Frontal cortex (tissue), 4 donors: ENCODE results near the gene TJAP1. TPM values are rescaled to one million over a fixed set of nuclear protein-coding genes. Genes with fewer than 3 reads are reported as not detected.
A peak's percentile ranks its signal among the peaks of the same experiment; 100 is the strongest.

ENCODE experiments used
- DNase-seq, 2 donors: peaks; one replicate each; pipeline ENCODE4 v3.0.0; 2012; ENCODE audit warnings: low spot score in 2 of 2
- FAIRE-seq: peaks from 2 replicates; lab custom pipeline; 2012; peaks lifted over from hg19 to GRCh38; lab: Jason Lieb, UNC
- total RNA-seq: library from RNA; depleted of rRNA; stranded (reverse); fragments of >200 nt; gene quantifications from one replicate; pipeline ENCODE4 v1.2.3, GENCODE V29; 2014
- donor health status: control.
- donor health status: control.
- donor health status: control.

The TJAP1 gene, protein sequence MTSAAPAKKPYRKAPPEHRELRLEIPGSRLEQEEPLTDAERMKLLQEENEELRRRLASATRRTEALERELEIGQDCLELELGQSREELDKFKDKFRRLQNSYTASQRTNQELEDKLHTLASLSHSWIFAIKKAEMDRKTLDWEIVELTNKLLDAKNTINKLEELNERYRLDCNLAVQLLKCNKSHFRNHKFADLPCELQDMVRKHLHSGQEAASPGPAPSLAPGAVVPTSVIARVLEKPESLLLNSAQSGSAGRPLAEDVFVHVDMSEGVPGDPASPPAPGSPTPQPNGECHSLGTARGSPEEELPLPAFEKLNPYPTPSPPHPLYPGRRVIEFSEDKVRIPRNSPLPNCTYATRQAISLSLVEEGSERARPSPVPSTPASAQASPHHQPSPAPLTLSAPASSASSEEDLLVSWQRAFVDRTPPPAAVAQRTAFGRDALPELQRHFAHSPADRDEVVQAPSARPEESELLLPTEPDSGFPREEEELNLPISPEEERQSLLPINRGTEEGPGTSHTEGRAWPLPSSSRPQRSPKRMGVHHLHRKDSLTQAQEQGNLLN
- 2.9 TPM for total RNA-seq

DNA sequence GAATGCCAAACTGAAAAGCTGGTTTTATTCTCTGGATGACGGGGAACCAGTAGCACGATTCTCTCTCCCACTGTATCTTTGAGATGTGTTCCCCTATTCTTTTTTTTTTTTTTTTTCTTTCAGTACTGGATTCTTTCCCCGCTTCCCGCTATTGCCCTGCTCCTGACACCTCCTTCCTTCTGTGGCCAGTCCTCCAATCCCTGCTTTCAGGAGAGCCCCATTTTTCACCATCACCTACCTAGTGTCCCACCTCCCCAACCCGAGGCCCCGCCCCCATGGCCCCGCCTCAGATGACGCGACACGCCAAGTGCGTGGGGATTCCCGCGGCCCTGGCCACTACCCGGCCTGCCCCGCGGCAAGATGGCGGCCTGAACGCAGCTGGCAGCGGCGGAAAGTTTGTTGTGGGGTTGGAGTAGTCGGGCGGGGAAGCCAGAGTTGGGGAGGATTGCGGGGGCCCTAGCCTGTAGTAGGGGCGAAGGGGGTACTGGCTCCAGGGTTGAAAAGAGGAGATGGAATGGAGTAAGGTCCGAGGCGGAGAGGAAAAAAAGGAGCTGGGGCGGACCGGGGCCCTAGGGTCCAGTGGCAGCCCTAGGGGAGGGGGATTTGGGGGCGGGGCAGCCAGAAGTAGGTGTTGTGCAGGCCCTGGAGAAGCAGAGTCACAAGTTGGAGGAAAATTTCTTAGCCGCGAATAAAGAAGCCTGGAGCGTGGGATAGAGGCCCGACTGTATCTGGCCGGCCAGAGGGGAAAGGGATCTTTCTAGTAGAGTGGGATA, at the start of gene TJAP1:
Gene TJAP1, plus strand, starts transcription at position 336 of the 773 bp plus-strand sequence. CDS start 21,432 bp downstream, outside the sequence.
- DNase-seq (peak; percentile 79 to 92), FAIRE-seq (no peak)

DNA sequence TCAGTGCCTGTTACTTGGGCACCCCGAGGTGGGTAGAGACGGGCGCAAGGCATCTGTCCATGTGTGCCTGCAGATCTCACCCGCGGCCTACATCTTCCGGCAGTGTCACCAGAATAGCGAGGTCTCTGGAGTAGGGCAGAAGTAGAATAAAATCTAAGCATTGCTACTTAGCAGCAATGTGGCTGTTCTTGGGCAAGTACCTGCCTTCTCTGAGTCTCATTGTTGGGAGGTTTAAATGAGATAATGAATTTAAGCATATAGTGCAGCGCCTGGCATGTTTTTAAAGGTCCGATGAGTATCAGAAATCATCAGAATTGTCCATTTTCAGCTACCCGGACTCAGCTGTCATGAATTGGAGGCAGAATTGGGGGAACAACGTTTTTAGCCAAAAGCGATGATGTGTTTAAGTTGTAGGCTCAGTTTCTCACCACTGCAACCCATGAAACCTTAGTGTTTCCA, 49.2 kb upstream of the TJAP1 start:
- DNase-seq = peak in 1 of 2 donors; percentile 43
- no peak for FAIRE-seq

DNA sequence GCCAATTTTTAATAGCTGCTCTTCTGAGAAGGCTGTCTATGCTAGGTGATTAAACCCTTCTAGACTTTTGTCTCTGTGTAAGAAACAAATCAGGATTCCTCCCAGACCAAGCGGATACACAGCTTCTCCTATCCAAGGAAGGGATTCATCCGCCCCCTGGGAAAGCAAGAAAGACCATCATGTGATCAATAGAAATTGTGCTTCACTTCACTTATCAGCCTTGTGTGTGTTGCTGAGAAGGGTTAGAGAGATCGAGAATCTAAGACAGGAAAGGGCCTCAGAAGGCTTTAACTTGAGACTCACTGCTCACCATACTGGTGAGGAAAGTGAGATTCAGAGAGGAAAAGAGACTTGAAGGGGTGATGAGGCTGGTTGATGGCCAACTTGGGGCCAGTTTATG, 48.5 kb upstream of the TJAP1 start:
- FAIRE-seq (no peak), DNase-seq (no peak)

DNA sequence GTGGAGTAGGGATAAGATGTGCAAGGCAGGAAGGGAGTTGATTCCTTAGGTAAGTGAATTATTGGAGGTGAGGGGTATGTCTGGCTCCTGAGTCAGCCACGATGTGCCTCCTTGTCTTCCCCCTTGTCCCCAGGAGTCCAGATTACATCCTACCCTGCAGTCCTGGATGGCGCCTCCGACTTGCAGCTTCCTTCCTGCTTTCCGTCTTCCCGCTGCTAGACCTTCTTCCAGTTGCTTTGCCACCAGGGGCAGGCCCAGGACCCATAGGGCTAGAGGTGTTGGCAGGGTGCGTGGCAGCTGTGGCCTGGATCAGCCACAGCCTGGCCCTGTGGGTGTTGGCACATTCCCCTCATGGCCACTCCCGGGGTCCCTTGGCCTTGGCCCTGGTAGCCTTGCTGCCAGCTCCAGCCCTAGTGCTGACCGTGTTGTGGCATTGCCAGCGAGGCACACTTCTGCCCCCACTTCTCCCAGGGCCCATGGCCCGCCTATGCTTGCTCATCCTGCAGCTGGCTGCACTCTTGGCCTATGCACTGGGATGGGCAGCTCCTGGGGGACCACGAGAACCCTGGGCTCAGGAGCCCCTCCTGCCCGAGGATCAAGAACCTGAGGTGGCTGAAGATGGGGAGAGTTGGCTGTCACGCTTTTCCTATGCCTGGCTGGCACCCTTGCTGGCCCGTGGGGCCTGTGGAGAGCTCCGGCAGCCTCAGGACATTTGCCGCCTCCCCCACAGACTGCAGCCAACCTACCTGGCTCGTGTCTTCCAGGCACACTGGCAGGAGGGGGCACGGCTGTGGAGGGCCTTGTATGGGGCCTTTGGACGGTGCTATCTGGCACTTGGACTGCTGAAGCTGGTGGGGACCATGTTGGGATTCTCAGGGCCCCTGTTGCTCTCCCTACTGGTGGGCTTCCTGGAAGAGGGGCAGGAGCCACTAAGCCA, 45.1 kb upstream of the TJAP1 start:
- DNase-seq (no peak), FAIRE-seq (no peak)

DNA sequence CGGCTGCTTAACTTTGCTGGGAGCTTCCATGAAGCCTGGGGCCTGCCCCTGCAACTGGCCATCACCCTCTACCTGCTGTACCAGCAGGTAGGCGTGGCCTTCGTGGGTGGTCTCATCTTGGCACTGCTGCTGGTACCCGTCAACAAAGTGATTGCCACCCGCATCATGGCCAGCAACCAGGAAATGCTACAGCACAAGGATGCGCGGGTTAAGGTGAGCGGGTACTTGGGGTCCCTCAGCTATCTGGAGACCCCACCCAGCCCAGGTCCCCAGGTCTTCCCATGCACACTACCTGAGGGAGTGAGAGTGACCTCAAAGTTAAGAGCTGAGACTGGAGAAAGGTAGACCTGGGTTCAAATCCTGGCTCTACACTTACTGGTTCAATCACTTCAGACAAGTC, 44.2 kb upstream of the TJAP1 start:
- DNase-seq (no peak), FAIRE-seq (no peak)

DNA sequence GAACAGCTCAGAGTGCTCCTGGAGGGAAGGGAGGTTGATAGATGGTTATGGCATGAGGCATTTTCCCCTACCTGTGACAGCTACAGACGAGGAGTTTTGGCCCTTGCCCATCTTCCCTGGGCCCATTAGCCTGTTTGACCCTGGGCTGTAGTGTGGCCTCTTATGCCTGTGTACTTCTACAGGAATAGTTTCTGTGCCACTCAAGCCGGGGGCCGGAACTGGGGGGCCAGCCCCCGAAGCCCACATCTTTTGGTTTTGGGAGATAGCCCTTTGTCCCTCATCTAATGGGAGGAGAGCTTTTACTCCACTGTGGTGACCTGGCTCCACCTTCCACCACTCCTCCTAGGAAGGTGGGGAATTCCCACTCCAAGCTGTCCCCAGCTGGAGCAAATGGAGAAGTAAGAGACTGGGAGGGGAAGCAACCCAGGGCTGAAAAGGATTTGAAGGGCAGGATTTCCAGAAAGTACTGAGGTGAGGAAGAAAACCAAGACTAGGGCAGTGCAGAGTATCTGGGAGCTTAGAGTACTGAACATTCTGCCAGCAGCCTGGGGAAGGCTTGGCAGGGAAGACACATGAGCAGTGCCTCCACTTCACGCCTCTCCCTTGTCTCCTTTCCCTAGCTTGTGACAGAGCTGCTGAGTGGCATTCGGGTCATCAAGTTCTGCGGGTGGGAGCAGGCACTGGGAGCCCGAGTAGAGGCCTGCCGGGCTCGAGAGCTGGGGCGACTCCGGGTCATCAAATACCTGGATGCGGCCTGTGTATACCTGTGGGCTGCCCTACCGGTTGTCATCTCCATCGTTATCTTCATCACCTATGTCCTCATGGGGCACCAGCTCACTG, 43.1 kb upstream of the TJAP1 start:
- DNase-seq = no peak
- no peak for FAIRE-seq

DNA sequence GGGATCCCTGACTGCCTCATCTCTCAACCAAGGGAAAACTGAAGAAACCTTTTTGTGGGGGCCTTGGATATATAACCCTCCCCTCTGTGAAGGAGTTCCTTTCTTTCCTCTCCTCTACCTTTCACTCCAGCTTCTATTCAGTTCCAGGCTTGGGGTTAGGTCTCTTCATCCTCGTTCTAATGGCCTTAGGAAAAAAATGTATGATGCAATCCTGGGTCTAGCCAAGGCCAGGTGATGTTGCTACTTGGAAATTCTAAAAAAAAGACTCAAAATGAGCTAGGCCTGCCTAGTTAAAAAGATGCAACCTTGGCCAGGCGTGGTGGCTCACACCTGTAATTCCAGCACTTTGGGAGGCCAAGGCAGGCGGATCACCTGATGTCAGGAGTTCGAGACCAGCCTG, 42.4 kb upstream of the TJAP1 start:
- FAIRE-seq (no peak), DNase-seq (no peak)

DNA sequence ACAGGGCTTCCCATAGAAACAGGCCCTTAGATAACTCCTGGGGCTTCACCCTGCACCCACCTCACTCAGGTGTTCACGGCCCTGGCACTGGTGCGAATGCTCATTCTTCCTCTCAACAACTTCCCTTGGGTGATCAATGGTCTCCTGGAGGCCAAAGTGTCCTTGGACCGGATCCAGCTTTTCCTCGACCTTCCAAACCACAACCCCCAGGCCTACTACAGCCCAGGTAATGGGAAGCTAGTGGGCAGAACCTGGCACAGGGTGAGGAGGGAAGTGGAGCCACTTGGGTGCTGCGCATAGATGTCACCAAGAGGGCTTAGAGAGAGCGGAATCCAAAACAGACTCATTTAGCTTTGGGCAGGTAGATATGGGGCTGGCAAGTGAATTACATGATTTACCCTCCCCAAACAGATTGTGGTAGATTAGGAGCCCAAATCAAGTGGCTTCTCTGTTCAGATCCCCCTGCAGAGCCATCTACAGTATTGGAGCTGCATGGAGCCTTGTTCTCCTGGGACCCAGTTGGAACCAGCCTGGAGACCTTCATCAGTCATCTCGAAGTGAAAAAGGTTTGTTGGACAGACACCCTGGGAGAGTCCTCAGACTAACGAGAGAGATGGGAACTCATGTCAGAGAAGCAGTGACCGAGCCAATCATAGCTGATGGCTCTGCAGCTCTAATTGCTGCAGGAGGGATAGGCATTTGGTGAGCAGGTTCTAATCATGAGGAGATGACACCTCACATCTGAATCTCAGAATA, 41.5 kb upstream of the TJAP1 start:
- no peak for DNase-seq
- no peak for FAIRE-seq

DNA sequence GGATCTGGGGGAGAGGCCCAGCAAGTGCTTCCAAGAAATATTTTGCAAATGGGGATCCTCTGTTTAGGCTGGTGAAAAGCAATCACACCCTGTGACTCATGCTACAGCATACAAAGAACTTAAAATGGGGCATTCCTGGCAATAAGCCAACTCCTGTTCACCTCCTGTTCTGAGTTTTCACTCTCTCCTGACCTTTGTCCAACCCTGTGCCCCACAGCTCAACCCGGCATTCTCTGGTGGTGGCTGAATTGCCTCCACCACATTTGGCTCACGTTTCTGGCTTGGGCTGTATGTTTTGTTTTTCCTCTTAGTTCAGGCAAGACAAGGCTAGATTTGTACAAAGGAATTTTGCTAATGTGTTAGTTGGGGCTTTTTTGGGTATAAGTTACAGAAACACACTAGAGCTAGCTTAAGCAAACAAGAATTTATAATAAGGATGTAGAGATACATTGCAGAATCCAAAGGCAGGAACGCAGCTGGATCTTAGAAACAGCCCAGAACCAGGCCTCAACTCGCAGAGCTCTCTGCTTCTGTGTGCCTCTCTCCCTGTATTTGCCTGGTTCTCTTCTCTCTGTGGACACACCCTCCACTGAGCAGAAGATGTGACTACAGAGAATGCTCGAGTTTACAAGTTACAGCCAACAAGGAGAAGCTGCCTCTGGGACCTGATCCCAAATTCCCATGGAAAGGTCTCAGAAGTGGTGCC, 40.6 kb upstream of the TJAP1 start:
- FAIRE-seq = no peak
- no peak for DNase-seq

DNA sequence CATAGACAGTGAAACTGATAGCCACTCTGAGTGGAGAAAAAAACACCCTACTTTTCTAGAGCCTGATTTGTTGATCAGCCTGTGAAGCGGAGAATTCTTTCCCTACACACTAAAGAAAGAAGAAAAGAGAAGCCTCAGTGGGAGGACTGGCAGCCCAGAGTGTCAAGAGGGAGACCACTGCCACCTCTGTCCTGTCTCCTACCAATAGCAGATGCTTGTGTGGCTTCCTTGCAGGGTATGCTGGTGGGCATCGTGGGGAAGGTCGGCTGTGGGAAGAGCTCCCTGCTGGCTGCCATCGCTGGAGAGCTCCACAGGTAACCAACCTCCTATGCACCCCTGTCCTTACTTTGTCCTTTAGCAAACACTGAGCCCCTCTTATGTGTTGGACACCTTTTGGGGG, 39.7 kb upstream of the TJAP1 start:
- FAIRE-seq = no peak

DNA sequence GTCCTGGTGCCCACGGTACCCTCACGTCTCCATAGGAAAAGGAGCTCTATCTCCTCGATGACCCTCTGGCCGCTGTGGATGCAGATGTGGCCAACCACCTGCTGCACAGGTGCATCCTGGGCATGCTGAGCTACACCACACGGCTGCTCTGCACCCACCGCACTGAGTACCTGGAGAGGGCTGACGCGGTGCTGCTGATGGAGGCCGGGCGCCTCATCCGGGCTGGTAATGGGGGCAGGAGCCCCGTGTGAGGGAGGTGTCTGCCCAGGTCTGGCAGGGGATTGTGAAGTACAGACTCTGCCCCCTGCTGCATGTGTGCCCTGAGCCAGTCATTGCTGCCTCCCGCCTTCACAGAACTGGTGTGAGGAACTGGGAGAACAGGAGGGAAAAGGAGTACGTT, 34.4 kb upstream of the TJAP1 start:
- no peak for FAIRE-seq
- DNase-seq = no peak

More for the DNA sequence above, 39.7 kb upstream of the TJAP1 start:
- DNase-seq = no peak

DNA sequence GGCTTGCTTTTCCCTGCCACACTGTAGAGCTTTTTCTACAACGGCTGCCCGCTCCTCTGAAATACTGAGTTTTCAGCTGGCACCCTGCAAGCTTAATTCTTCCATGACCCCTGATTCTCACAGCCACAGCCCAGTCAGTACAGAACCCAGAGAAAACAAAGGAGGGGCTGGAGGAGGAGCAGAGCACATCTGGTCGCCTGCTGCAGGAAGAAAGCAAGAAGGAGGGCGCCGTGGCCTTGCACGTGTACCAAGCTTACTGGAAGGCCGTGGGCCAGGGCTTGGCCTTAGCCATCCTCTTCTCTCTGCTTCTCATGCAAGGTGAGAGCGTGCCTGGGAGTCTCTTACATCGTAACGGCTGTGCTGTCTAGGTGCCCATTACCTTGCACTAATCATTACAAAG, 33.3 kb upstream of the TJAP1 start:
- no peak for FAIRE-seq
- no peak for DNase-seq

DNA sequence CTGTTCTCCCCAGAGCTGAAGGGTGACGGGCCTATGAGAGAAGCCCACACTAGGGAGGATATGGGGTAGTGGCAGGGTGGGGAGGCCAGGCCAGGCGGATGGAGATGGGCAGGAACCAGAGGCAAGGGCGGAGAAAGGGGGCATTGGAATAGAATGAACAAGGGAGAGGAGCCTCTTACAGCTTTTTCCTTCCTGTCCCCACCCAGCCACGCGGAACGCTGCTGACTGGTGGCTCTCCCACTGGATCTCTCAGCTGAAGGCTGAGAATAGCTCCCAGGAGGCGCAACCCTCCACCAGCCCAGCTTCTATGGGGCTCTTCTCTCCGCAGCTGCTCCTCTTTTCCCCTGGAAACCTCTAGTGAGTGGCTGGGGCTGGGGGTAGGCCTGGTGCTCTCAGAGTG, 32.8 kb upstream of the TJAP1 start:
- FAIRE-seq = no peak
- DNase-seq = no peak

DNA sequence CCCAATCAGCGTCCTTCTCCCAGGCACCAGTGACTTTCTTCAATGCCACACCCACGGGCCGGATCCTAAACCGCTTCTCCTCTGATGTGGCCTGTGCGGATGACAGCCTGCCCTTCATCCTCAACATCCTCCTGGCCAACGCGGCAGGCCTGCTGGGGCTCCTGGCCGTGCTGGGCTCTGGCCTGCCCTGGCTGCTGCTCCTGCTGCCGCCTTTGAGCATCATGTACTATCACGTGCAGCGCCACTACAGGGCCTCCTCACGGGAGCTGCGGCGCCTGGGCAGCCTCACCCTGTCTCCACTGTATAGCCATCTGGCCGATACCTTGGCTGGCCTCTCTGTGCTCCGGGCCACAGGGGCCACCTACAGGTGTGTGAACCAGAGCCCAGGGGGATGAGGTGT, 31.8 kb upstream of the TJAP1 start:
- FAIRE-seq (no peak), DNase-seq (no peak)

DNA sequence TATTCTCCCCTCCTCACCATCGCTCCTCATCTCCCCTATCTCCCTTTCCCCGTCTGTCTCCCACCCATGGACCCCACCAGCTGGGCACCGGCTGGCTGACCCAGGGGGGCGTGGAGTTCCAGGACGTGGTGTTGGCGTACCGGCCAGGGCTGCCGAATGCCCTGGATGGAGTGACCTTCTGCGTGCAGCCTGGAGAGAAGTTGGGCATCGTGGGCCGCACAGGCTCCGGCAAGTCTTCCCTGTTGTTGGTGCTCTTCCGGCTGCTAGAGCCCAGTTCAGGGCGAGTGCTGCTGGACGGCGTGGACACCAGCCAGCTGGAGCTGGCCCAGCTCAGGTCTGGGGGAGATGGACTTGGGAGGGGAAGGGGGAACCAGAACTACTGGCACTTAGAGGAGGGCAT, 29.8 kb upstream of the TJAP1 start:
- FAIRE-seq (no peak), DNase-seq (no peak)

DNA sequence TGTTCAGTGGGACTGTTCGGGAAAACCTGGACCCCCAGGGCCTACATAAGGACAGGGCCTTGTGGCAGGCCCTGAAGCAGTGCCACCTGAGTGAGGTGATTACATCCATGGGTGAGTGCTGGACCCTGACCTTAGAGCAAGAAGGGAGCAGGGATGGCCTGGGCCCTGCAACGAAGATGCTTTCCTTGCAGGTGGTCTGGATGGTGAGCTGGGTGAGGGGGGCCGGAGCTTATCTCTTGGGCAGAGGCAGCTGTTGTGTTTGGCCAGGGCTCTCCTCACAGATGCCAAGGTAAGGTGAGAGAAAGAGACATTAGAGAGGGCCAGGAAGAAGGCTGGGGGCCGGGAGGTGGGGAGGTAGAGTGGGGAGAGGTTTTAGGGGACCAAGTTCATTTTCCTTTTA, 28.5 kb upstream of the TJAP1 start:
- FAIRE-seq (no peak), DNase-seq (no peak)

DNA sequence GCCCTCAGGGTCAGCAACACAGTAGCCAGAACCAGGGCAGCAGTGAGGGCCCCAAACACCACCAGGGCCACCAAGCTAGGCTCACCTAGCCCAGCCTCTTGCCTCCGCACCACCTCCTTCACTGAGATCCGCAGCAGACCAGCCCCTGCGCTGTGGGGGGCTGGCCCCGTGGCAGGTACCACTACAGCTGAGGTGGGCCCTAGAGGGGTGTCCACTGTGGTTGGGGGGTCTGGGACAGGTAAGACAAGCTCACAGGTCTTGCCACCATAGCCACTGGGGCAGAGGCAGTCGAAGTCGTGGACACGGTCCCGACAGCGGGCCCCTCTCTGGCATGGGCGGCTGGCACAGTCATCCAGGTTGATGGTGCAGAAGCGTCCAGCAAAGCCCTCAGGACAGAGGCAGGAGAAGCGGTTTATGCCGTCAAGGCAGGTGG, 26.7 kb upstream of the TJAP1 start:
- DNase-seq = no peak
- FAIRE-seq = no peak

DNA sequence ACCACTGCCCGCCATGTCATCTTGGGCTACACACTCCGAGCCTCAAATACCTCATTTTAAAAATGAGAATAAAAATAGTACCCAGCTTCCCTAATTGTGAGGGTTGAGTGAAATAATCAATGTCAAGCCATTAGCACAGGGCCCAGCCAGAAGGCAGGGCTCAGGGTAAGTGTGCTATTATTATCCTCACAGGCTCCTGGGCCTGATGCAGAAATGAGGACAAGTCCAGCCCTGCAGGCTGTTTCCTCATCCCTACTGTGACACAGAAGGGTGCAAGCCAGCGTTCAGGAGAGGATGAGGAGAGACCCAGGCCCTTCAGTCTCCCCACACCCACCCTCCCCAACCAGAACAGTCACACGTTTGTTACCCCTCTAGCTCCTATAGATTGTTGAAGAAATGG, 26.0 kb upstream of the TJAP1 start:
- DNase-seq = no peak
- no peak for FAIRE-seq
